ENCODE data around the gene GPM6B. TPM values are rescaled to one million over a fixed set of nuclear protein-coding genes. Genes with fewer than 3 reads are reported as not detected.

The GPM6B gene
- total RNA-seq, 1 donor from 2014 or later, result 6.8 TPM

- no peak for DNase-seq (ENCODE audit: low spot score)
Observed at GRCh38 chrX:13768939-13769338, 48.0 kb downstream of the GPM6B start.

- DNase-seq (ENCODE audit: low spot score), result no peak
Observed at GRCh38 chrX:13764765-13765164, 52.1 kb downstream of the GPM6B start.

- DNase-seq (ENCODE audit: low spot score), result no peak
Observed at GRCh38 chrX:13764281-13764680, 52.6 kb downstream of the GPM6B start.

GRCh38 chrX:13763489-13763888 is 53.4 kb downstream of the GPM6B start:
- no peak for DNase-seq (ENCODE audit: low spot score)

- DNase-seq (ENCODE audit: low spot score), result no peak
Observed at GRCh38 chrX:13761606-13762414, 55.1 kb downstream of the GPM6B start.

- no peak for DNase-seq (ENCODE audit: low spot score)
Observed at GRCh38 chrX:13760426-13760825, 56.5 kb downstream of the GPM6B start.

- no peak for DNase-seq (ENCODE audit: low spot score)
Observed at GRCh38 chrX:13759152-13759718, 57.7 kb downstream of the GPM6B start.

GRCh38 chrX:13756381-13756780 is 60.5 kb downstream of the GPM6B start:
- DNase-seq (ENCODE audit: low spot score), result no peak

GRCh38 chrX:13755254-13755653 is 61.6 kb downstream of the GPM6B start:
- DNase-seq (ENCODE audit: low spot score), result no peak

- DNase-seq (ENCODE audit: low spot score), result no peak
Observed at GRCh38 chrX:13754765-13755164, 62.1 kb downstream of the GPM6B start.

- no peak for DNase-seq (ENCODE audit: low spot score)
Observed at GRCh38 chrX:13752646-13753045, 64.2 kb downstream of the GPM6B start.

- DNase-seq (ENCODE audit: low spot score), result no peak
Observed at GRCh38 chrX:13752141-13752540, 64.8 kb downstream of the GPM6B start.

- DNase-seq (ENCODE audit: low spot score), result no peak
Observed at GRCh38 chrX:13750812-13751211, 66.1 kb downstream of the GPM6B start.

- DNase-seq (ENCODE audit: low spot score), result no peak
Observed at GRCh38 chrX:13750204-13750603, 66.7 kb downstream of the GPM6B start.

- DNase-seq (ENCODE audit: low spot score), result no peak
Observed at GRCh38 chrX:13748486-13748885, 68.4 kb downstream of the GPM6B start.

GRCh38 chrX:13747836-13748235 is 69.1 kb downstream of the GPM6B start:
- no peak for DNase-seq (ENCODE audit: low spot score)

GRCh38 chrX:13742397-13743176 is 74.3 kb downstream of the GPM6B start:
- no peak for DNase-seq (ENCODE audit: low spot score)

GRCh38 chrX:13741695-13742094 is 75.2 kb downstream of the GPM6B start:
- DNase-seq (ENCODE audit: low spot score), result no peak

GRCh38 chrX:13734278-13735172 is 82.4 kb downstream of the GPM6B start, which contains the start of the genes OFD1 and TRAPPC2:
Gene OFD1 (plus strand): TSS chrX:13734748. CDS start chrX:13735072, 324 bp downstream.
Gene TRAPPC2 (minus strand): TSS chrX:13734620. CDS start chrX:13719963, 14,657 bp downstream.
- DNase-seq (ENCODE audit: low spot score), result peak; percentile 96

GRCh38 chrX:13733506-13733905 is 83.4 kb downstream of the GPM6B start:
- DNase-seq (ENCODE audit: low spot score), result no peak
